Measurements from ENCODE around the gene MVK.

DNA sequence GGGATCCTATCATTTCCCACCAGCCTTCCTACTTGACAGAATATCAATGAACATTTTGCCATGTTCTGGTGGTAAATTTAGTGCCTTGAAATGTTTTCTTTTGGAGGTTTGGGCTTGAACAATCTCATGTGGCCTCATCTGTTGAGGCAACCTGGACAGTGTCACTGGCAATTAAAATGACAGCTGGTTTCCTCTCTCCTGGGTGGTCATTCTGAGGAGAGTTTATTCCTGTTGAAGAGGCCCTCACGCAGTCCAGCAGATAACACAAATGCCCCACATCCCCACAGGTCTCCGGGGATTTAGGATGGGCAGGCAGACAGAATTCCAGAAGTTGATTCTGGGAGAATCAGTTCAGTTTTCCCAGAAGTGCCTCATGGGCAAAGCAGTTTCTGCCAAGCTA lies 42.2 kb upstream of the MVK start:
- TF ChIP-seq CTCF (IDR thresholded peaks at IDR 0.05) (no peak), POLR2AphosphoS5 (IDR thresholded peaks at IDR 0.05) (no peak)
